GM21825 (cell line): ENCODE measurements around the gene TTYH2.

Experiments
- ATAC-seq: cut with Tn5 transposase; IDR thresholded peaks from one replicate; pipeline ENCODE4 v1.9.1; 2021; ENCODE audit warnings: mild to moderate bottlenecking, moderate library complexity; ENCODE audit not compliant: unreplicated experiment

Gene TTYH2

GRCh38 chr17:74213861-74214391 is 555 bp downstream of the TTYH2 start:
- no peak for ATAC-seq

- no peak for ATAC-seq
These were observed 1.3 kb downstream of the TTYH2 start for GRCh38 chr17:74214484-74215341.

- no peak for ATAC-seq
These were observed 2.0 kb downstream of the TTYH2 start for GRCh38 chr17:74215342-74215727.

- ATAC-seq: no peak
These were observed 3.1 kb downstream of the TTYH2 start for GRCh38 chr17:74216505-74216904.

GRCh38 chr17:74217037-74217730 is 3.8 kb downstream of the TTYH2 start:
- no peak for ATAC-seq

GRCh38 chr17:74217888-74218287 is 4.5 kb downstream of the TTYH2 start:
- ATAC-seq: no peak

GRCh38 chr17:74218436-74218835 is 5.1 kb downstream of the TTYH2 start:
- no peak for ATAC-seq

- no peak for ATAC-seq
These were observed 6.3 kb downstream of the TTYH2 start for GRCh38 chr17:74219576-74220133.

- ATAC-seq: no peak
These were observed 6.8 kb downstream of the TTYH2 start for GRCh38 chr17:74220219-74220618.

- no peak for ATAC-seq
These were observed 7.8 kb downstream of the TTYH2 start for GRCh38 chr17:74220946-74221818.

GRCh38 chr17:74222399-74222798 is 9.0 kb downstream of the TTYH2 start:
- no peak for ATAC-seq

GRCh38 chr17:74223901-74224300 is 10.5 kb downstream of the TTYH2 start:
- ATAC-seq: no peak

- no peak for ATAC-seq
These were observed 11.8 kb downstream of the TTYH2 start for GRCh38 chr17:74224959-74225725.

GRCh38 chr17:74226252-74226651 is 12.9 kb downstream of the TTYH2 start:
- ATAC-seq: no peak

- ATAC-seq: no peak
These were observed 14.1 kb downstream of the TTYH2 start for GRCh38 chr17:74227271-74228080.

GRCh38 chr17:74228306-74228978 is 15.1 kb downstream of the TTYH2 start:
- ATAC-seq: no peak

- no peak for ATAC-seq
These were observed 17.5 kb downstream of the TTYH2 start for GRCh38 chr17:74230896-74231295.
